ENCODE results near the gene UBE3B.

UBE3B gene

DNA sequence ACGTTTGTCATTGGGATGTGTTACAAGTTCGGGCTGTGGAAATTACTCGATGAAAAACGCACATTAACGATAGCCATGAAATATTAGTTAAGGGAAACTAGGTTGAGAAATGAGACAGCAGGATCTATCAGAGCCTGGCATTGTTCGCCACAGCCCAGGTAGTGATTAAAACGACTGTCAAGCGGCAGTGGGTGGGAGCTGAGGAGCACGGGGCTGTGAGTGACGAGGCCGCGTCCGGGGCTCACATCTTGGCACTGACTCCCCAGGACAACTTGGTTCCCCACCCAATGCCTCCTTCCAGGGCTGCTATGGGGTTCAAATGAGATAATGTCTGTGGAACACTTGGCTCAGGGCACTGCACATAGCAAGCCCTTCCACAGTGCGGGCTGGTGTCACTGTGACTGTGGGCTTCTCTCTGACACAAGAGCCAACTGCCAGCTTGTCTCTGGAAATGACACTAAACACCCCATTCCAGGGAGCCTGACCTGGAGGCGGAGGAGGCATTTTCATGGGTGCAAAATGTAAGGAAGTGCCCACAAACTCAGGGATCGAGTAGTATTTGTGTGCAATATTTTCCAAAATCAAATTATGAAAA, 76.6 kb downstream of the UBE3B start:
- peaks cover 9% of the 10 kb centered on the region for H3K4me1 ChIP-seq (ENCODE audit: insufficient read depth, low read length, poor library complexity, severe bottlenecking)
- no peak overlapping the region for H2AFZ ChIP-seq (ENCODE audit: low read length)
- H3K9me3 ChIP-seq (ENCODE audit: insufficient read depth, low read depth, low read length) = no peaks in the 10 kb centered on the region
- no peaks in the 10 kb centered on the region for H3K79me2 ChIP-seq (ENCODE audit: insufficient read depth, low read length)
- H4K20me1 ChIP-seq (ENCODE audit: insufficient read depth, low read length, poor library complexity, severe bottlenecking) = no peaks in the 10 kb centered on the region
- no peaks in the 10 kb centered on the region for H3K9me2 ChIP-seq (replicated peaks; ENCODE audit: low read depth, low read length)
- TF ChIP-seq EZH2phosphoT487 (IDR thresholded peaks at IDR 0.05; ENCODE audit: borderline replicate concordance) (no peak), CTCF (conservative IDR thresholded peaks at IDR 0.05; ENCODE audit: low read length) (no peak)
- H3K27me3 ChIP-seq (ENCODE audit: insufficient read depth, low read length, poor library complexity, severe bottlenecking) = no peaks in the 10 kb centered on the region
- no peak overlapping the region for H3K4me3 ChIP-seq (ENCODE audit: low read length, poor library complexity, severe bottlenecking)
- H3K36me3 ChIP-seq (ENCODE audit: insufficient read depth, low read length) = peaks cover 3% of the 10 kb centered on the region; the same call in 1 of the 2 replicates
- H3F3A ChIP-seq (ENCODE audit: low read depth) = no peaks in the 10 kb centered on the region
- H3K4me2 ChIP-seq (ENCODE audit: low read depth, low read length, poor library complexity, severe bottlenecking) = no peak overlapping the region
- no peak overlapping the region for H3K9ac ChIP-seq (ENCODE audit: low read depth, low read length, poor library complexity, severe bottlenecking)

DNA sequence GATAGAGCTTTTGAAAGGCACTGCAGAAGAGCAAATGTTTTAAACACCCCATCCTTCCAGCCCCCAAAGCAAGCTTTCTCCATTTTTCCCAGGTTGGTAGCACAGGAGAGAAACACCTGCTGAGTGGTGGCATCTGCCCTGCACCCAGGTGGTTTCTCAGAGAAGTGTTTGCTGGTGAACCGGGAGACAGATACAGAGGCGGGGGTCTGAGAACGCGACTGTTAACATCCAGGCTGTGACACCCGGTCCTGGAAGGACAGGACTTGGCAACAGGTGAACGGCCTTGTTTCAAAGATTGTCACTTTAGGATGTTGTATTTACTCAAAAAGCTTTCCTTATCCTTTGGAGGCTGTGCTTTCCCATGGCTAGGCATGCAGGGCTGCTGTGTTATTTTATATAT, 77.3 kb downstream of the UBE3B start:
- Histone ChIP-seq H3K4me1 (ENCODE audit: insufficient read depth, low read length, poor library complexity, severe bottlenecking) (peaks cover 9% of the 10 kb centered on the region), H4K20me1 (ENCODE audit: insufficient read depth, low read length, poor library complexity, severe bottlenecking) (no peaks in the 10 kb centered on the region), H3F3A (ENCODE audit: low read depth) (no peaks in the 10 kb centered on the region), H2AFZ (ENCODE audit: low read length) (no peak overlapping the region), H3K36me3 (ENCODE audit: insufficient read depth, low read length) (peaks cover 3% of the 10 kb centered on the region; the same call in 1 of the 2 replicates), H3K9ac (ENCODE audit: low read depth, low read length, poor library complexity, severe bottlenecking) (no peak overlapping the region), H3K4me2 (ENCODE audit: low read depth, low read length, poor library complexity, severe bottlenecking) (no peak overlapping the region), H3K79me2 (ENCODE audit: insufficient read depth, low read length) (no peaks in the 10 kb centered on the region), H3K9me2 (replicated peaks; ENCODE audit: low read depth, low read length) (no peaks in the 10 kb centered on the region), H3K27me3 (ENCODE audit: insufficient read depth, low read length, poor library complexity, severe bottlenecking) (no peaks in the 10 kb centered on the region), H3K9me3 (ENCODE audit: insufficient read depth, low read depth, low read length) (no peaks in the 10 kb centered on the region), H3K4me3 (ENCODE audit: low read length, poor library complexity, severe bottlenecking) (no peak overlapping the region)
- TF ChIP-seq CTCF (conservative IDR thresholded peaks at IDR 0.05; ENCODE audit: low read length) = no peak
- TF ChIP-seq EZH2phosphoT487 (IDR thresholded peaks at IDR 0.05; ENCODE audit: borderline replicate concordance) = no peak

DNA sequence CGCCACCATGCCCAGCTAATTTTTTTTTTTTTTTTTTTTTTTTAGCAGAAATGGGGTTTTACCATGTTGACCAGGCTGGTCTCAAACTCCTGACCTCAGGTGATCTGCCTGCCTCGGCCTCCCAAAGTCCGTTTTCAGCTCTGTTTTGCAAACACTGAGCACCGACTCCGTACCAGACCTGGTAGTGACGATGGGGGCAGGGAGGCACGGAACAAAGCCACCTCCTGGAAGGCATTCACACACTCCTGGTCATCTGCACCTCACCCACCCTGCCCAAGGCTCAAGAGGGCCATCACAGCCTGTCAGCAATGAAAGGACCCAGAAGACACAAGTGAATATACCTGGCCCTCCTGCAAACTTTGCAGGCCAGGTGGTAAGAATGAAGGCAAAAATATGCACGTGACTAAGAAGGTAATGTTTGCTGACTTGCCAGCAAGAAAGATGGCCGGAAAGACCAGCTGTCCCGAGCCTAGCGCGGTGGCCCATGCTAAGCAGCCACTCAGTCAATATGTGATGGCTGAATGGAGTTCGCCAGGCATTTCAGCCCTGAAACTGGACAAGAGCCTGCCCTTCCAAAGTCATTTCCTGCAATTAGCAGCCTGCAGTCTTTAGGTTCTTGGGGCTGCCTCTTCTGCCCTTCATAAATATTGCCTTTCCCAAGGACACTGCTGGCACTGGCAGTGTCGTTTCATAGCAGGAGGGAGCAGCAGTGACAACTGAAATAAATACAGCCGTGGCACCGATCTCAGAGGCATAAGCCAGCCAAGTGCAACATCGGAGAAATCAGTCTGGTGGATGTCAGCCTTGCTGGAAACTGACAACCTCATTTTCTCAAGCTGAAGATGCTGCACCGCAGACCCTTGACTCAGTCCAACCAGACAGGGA, 78.2 kb downstream of the UBE3B start:
- H3K4me2 ChIP-seq (ENCODE audit: low read depth, low read length, poor library complexity, severe bottlenecking) = no peak overlapping the region
- no peak overlapping the region for H2AFZ ChIP-seq (ENCODE audit: low read length)
- TF ChIP-seq EZH2phosphoT487 (IDR thresholded peaks at IDR 0.05; ENCODE audit: borderline replicate concordance) (no peak), CTCF (conservative IDR thresholded peaks at IDR 0.05; ENCODE audit: low read length) (no peak)
- H3K27me3 ChIP-seq (ENCODE audit: insufficient read depth, low read length, poor library complexity, severe bottlenecking) = no peaks in the 10 kb centered on the region
- no peaks in the 10 kb centered on the region for H4K20me1 ChIP-seq (ENCODE audit: insufficient read depth, low read length, poor library complexity, severe bottlenecking)
- H3K79me2 ChIP-seq (ENCODE audit: insufficient read depth, low read length) = no peaks in the 10 kb centered on the region
- H3K9ac ChIP-seq (ENCODE audit: low read depth, low read length, poor library complexity, severe bottlenecking) = no peak overlapping the region
- peaks cover 9% of the 10 kb centered on the region for H3K4me1 ChIP-seq (ENCODE audit: insufficient read depth, low read length, poor library complexity, severe bottlenecking)
- H3K36me3 ChIP-seq (ENCODE audit: insufficient read depth, low read length) = peaks cover 3% of the 10 kb centered on the region; the same call in 1 of the 2 replicates
- H3K9me2 ChIP-seq (replicated peaks; ENCODE audit: low read depth, low read length) = no peaks in the 10 kb centered on the region
- H3F3A ChIP-seq (ENCODE audit: low read depth) = no peaks in the 10 kb centered on the region
- H3K4me3 ChIP-seq (ENCODE audit: low read length, poor library complexity, severe bottlenecking) = no peak overlapping the region
- H3K9me3 ChIP-seq (ENCODE audit: insufficient read depth, low read depth, low read length) = no peaks in the 10 kb centered on the region
